Neural cell (in vitro differentiated cells): Measurements from ENCODE around the gene ZNF135. TPM values are rescaled to one million over a fixed set of nuclear protein-coding genes. Genes with fewer than 3 reads are reported as not detected.

ENCODE experiments used
- H2AFZ ChIP-seq: fragments of 200-600, 300-800 bp; sonication (generic), shearing (Covaris generic); 2 replicates; pipeline ENCODE4 v1.6.0; 2014; ENCODE audit warnings: low read depth, mild to moderate bottlenecking, antibody characterized with exemption, low read length, moderate library complexity
- H3F3A ChIP-seq: fragments of 200-600 bp; shearing (Covaris generic); 2 replicates; pipeline ENCODE4 v1.6.1; 2016; ENCODE audit warnings: mild to moderate bottlenecking, moderate library complexity, mixed read lengths, antibody characterized with exemption, low read length; ENCODE audit not compliant: insufficient read depth, poor library complexity, severe bottlenecking
- H3K27ac ChIP-seq: fragments of 200-600, 300-800 bp; sonication (generic), shearing (Covaris generic); 2 replicates; pipeline ENCODE4 v1.5.1; 2014; ENCODE audit warnings: mild to moderate bottlenecking, low read length, moderate library complexity
- H3K27me3 ChIP-seq: fragments of 300-800, 200-600 bp; sonication (generic), shearing (Covaris generic); 2 replicates; pipeline ENCODE4 v1.6.0; 2014; ENCODE audit warnings: mild to moderate bottlenecking, low read depth, low read length, moderate library complexity; ENCODE audit not compliant: insufficient read depth
- H3K36me3 ChIP-seq: fragments of 300-800, 200-600 bp; sonication (generic), shearing (Covaris generic); 2 replicates; pipeline ENCODE4 v1.5.1; 2014; ENCODE audit warnings: mild to moderate bottlenecking, antibody characterized with exemption, low read length, moderate library complexity; ENCODE audit not compliant: insufficient read depth
- H3K4me2 ChIP-seq: fragments of 300-800, 200-600 bp; sonication (generic), shearing (Covaris generic); 2 replicates; pipeline ENCODE4 v1.6.0; 2014; ENCODE audit warnings: mild to moderate bottlenecking, low read length
- H3K4me3 ChIP-seq: fragments of 300-800, 200-600 bp; sonication (generic), shearing (Covaris generic); 2 replicates; pipeline ENCODE4 v1.5.1; 2014; ENCODE audit warnings: mild to moderate bottlenecking, low read length, moderate library complexity
- H3K79me2 ChIP-seq: fragments of 200-600 bp; shearing (Covaris generic); replicated peaks from 2 replicates; pipeline ENCODE4 v1.6.0; 2014; ENCODE audit warnings: mild to moderate bottlenecking, low read length, moderate library complexity; ENCODE audit not compliant: insufficient read depth
- H3K9ac ChIP-seq: fragments of 300-800, 200-600 bp; sonication (generic), shearing (Covaris generic); 2 replicates; pipeline ENCODE4 v1.6.1; 2016; ENCODE audit warnings: mild to moderate bottlenecking, low read length, mixed read lengths
- H3K9me2 ChIP-seq: fragments of 200-600 bp; shearing (Covaris generic); 2 replicates; pipeline ENCODE4 v1.6.1; 2016; ENCODE audit warnings: mild to moderate bottlenecking, low read length, mixed read lengths; ENCODE audit not compliant: insufficient read depth
- H3K9me3 ChIP-seq: fragments of 200-600, 300-800 bp; sonication (generic), shearing (Covaris generic); 2 replicates; pipeline ENCODE4 v1.6.1; 2016; ENCODE audit warnings: mild to moderate bottlenecking, mixed run types, low read length, moderate library complexity, mixed read lengths
- H4K20me1 ChIP-seq: fragments of 200-600 bp; shearing (Covaris generic); 2 replicates; pipeline ENCODE4 v1.6.1; 2016; ENCODE audit warnings: mild to moderate bottlenecking, mixed run types; ENCODE audit not compliant: insufficient read depth
- EP300 ChIP-seq: fragments of 450-650 bp; conservative IDR thresholded peaks from 2 replicates; pipeline ENCODE4 v1.6.1; 2014; ENCODE audit warnings: antibody characterized with exemption, mild to moderate bottlenecking, moderate library complexity; ENCODE audit not compliant: poor library complexity, severe bottlenecking
- EZH2 ChIP-seq: fragments of 200-600, 300-800 bp; shearing (Covaris generic), sonication (generic); IDR thresholded peaks from 2 replicates; pipeline ENCODE4 v1.6.1; 2014; ENCODE audit warnings: antibody characterized with exemption, low read length, borderline replicate concordance, mild to moderate bottlenecking; ENCODE audit not compliant: insufficient read depth, poor library complexity, severe bottlenecking
- MXI1 ChIP-seq: fragments of 450-650 bp; conservative IDR thresholded peaks from 2 replicates; pipeline ENCODE4 v1.6.1; 2014; ENCODE audit warnings: antibody characterized with exemption, mild to moderate bottlenecking; ENCODE audit not compliant: poor library complexity, severe bottlenecking
- POLR2AphosphoS5 ChIP-seq: IDR thresholded peaks from 2 replicates; pipeline ENCODE4 v1.6.1; 2012
- RAD21 ChIP-seq: fragments of 450-650 bp; conservative IDR thresholded peaks from 2 replicates; pipeline ENCODE4 v1.6.1; 2014; ENCODE audit warnings: antibody characterized with exemption, mild to moderate bottlenecking, moderate library complexity
- SMC3 ChIP-seq: fragments of 450-650 bp; conservative IDR thresholded peaks from 2 replicates; pipeline ENCODE4 v1.6.1; 2014; ENCODE audit warnings: antibody characterized with exemption, mild to moderate bottlenecking, moderate library complexity; ENCODE audit not compliant: poor library complexity
- TAF1 ChIP-seq: IDR thresholded peaks from 2 replicates; pipeline ENCODE4 v1.6.1; 2012; ENCODE audit warnings: low read depth
- polyA plus RNA-seq: library from polyadenylated mRNA; depleted of rRNA; stranded (reverse); fragments of >200 nt; gene quantifications from 2 replicates; pipeline ENCODE4 v1.2.3, GENCODE V29; 2014
- TF ChIP-seq, protein P1 (sequence below): fragments of 450-650 bp; IDR thresholded peaks from 2 replicates; pipeline ENCODE4 v1.5.1; 2014; ENCODE audit warnings: antibody characterized with exemption, mild to moderate bottlenecking, moderate library complexity; ENCODE audit not compliant: poor library complexity, severe bottlenecking
- TF ChIP-seq, protein P2 (sequence below): IDR thresholded peaks from 2 replicates; pipeline ENCODE4 v1.6.1; 2012; ENCODE audit warnings: borderline replicate concordance

Gene ZNF135
- polyA plus RNA-seq, 1 donor from 2014 or later, result 13.7 TPM

DNA sequence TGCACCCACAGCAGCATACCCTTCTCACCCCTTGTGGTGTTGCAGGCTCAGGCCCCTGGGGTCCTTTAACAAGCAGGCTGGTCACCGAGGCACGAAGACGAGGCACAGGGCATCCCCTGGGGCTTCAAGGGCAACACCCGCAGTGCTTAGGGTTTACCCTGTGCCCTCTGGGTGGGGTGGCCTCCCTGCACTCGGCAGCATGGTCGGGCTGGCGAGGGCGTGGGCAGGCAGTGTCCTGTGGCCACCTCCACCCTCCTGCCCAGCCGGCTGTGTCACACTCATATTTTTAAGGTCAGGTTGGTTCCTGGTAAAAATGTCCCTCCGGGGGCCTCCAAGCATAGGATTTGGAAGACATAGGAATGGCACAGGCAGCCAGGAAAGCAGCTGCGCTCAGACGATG, 11.4 kb upstream of the ZNF135 start:
- Histone ChIP-seq H3F3A (no peaks in the 10 kb centered on the region), H3K9me2 (no peaks in the 10 kb centered on the region), H4K20me1 (no peaks in the 10 kb centered on the region), H3K36me3 (no peaks in the 10 kb centered on the region), H3K9ac (no peak overlapping the region), H3K4me3 (no peak overlapping the region), H3K79me2 (no peaks in the 10 kb centered on the region), H3K4me2 (no peak overlapping the region), H3K27ac (no peak overlapping the region), H2AFZ (no peak overlapping the region), H3K9me3 (peaks cover 16% of the 10 kb centered on the region), H3K27me3 (no peaks in the 10 kb centered on the region)
- no peak for TF ChIP-seq POLR2AphosphoS5
- TF ChIP-seq SMC3, result no peak
- TF ChIP-seq EP300, result no peak
- TF ChIP-seq EZH2, result no peak
- TF ChIP-seq RAD21, result no peak
- no peak for TF ChIP-seq TAF1

DNA sequence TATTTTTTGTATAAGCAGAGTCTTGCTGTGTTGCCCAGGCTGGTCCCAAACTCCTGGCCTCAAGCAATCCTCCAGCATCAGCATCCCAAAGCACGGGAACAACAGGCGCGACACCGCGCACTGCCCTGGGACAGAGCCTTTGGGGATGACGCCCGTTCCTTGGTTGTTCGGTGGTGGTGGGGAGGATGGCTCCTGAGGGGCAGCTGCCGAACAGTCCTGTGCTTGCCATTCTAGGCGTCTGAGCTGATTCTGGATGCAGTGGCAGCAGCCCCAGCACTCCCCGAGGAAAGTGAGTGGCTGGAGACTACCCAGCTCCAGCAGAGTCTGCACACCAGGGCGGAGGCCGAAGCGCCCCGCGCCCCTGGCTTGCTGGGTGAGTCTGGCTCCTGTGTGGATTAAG, 6.8 kb upstream of the ZNF135 start:
- Histone ChIP-seq H3K9me3 (peaks cover 8% of the 10 kb centered on the region), H3K27ac (no peak overlapping the region), H3K4me3 (no peak overlapping the region), H3K9me2 (no peaks in the 10 kb centered on the region), H3K27me3 (no peaks in the 10 kb centered on the region), H3K4me2 (no peak overlapping the region), H2AFZ (no peak overlapping the region), H3K36me3 (no peaks in the 10 kb centered on the region), H3F3A (no peaks in the 10 kb centered on the region), H3K9ac (no peak overlapping the region), H3K79me2 (no peaks in the 10 kb centered on the region), H4K20me1 (no peaks in the 10 kb centered on the region)
- no peak for TF ChIP-seq MXI1
- no peak for TF ChIP-seq EP300
- TF ChIP-seq, protein P1, sequence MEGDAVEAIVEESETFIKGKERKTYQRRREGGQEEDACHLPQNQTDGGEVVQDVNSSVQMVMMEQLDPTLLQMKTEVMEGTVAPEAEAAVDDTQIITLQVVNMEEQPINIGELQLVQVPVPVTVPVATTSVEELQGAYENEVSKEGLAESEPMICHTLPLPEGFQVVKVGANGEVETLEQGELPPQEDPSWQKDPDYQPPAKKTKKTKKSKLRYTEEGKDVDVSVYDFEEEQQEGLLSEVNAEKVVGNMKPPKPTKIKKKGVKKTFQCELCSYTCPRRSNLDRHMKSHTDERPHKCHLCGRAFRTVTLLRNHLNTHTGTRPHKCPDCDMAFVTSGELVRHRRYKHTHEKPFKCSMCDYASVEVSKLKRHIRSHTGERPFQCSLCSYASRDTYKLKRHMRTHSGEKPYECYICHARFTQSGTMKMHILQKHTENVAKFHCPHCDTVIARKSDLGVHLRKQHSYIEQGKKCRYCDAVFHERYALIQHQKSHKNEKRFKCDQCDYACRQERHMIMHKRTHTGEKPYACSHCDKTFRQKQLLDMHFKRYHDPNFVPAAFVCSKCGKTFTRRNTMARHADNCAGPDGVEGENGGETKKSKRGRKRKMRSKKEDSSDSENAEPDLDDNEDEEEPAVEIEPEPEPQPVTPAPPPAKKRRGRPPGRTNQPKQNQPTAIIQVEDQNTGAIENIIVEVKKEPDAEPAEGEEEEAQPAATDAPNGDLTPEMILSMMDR, result no peak
- TF ChIP-seq TAF1, result no peak
- TF ChIP-seq RAD21, result no peak
- TF ChIP-seq EZH2, result no peak

DNA sequence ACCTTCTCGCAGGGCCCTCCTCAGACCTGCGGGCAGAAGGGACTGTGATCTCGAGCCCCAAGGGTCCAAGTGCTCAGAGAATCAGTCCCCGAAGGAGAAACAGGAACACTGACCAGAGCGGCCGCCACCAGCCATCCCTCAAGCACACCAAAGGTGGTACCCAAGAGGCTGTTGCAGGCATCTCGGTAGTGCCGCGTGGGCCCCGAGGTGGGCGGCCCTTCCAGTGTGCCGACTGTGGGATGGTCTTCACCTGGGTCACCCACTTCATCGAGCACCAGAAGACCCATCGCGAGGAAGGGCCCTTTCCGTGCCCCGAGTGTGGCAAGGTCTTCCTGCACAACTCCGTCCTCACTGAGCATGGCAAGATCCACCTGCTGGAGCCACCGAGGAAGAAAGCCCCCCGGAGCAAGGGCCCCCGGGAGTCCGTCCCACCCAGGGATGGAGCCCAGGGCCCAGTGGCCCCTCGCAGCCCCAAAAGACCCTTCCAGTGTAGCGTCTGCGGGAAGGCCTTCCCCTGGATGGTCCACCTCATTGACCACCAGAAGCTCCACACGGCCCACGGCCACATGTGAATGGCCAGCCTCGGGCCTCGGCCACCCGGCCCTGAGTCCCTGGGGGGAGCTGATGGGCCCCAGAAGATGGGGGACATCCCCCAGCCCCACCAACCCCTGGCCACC, 5.5 kb upstream of the ZNF135 start:
- no peak overlapping the region for H3K27ac ChIP-seq
- H3K9ac ChIP-seq, result no peak overlapping the region
- peaks cover 5% of the 10 kb centered on the region for H3K9me3 ChIP-seq
- H3K27me3 ChIP-seq, result no peaks in the 10 kb centered on the region
- H3K4me3 ChIP-seq, result no peak overlapping the region
- H2AFZ ChIP-seq, result no peak overlapping the region
- TF ChIP-seq MXI1, result no peak
- no peak for TF ChIP-seq SMC3
- TF ChIP-seq EP300, result no peak
- TF ChIP-seq, protein P2, sequence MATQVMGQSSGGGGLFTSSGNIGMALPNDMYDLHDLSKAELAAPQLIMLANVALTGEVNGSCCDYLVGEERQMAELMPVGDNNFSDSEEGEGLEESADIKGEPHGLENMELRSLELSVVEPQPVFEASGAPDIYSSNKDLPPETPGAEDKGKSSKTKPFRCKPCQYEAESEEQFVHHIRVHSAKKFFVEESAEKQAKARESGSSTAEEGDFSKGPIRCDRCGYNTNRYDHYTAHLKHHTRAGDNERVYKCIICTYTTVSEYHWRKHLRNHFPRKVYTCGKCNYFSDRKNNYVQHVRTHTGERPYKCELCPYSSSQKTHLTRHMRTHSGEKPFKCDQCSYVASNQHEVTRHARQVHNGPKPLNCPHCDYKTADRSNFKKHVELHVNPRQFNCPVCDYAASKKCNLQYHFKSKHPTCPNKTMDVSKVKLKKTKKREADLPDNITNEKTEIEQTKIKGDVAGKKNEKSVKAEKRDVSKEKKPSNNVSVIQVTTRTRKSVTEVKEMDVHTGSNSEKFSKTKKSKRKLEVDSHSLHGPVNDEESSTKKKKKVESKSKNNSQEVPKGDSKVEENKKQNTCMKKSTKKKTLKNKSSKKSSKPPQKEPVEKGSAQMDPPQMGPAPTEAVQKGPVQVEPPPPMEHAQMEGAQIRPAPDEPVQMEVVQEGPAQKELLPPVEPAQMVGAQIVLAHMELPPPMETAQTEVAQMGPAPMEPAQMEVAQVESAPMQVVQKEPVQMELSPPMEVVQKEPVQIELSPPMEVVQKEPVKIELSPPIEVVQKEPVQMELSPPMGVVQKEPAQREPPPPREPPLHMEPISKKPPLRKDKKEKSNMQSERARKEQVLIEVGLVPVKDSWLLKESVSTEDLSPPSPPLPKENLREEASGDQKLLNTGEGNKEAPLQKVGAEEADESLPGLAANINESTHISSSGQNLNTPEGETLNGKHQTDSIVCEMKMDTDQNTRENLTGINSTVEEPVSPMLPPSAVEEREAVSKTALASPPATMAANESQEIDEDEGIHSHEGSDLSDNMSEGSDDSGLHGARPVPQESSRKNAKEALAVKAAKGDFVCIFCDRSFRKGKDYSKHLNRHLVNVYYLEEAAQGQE, result no peak
- no peak for TF ChIP-seq TAF1
- no peak for TF ChIP-seq EZH2
- no peak for TF ChIP-seq POLR2AphosphoS5
- TF ChIP-seq RAD21, result no peak
- TF ChIP-seq, protein P1, result no peak
- H3K79me2 ChIP-seq, result no peaks in the 10 kb centered on the region
- H3K4me2 ChIP-seq, result no peak overlapping the region
- H3K9me2 ChIP-seq, result no peaks in the 10 kb centered on the region
- H4K20me1 ChIP-seq, result no peaks in the 10 kb centered on the region
- H3K36me3 ChIP-seq, result no peaks in the 10 kb centered on the region
- no peaks in the 10 kb centered on the region for H3F3A ChIP-seq
